ENCODE measurements around the gene LRMDA.

The LRMDA gene

DNA sequence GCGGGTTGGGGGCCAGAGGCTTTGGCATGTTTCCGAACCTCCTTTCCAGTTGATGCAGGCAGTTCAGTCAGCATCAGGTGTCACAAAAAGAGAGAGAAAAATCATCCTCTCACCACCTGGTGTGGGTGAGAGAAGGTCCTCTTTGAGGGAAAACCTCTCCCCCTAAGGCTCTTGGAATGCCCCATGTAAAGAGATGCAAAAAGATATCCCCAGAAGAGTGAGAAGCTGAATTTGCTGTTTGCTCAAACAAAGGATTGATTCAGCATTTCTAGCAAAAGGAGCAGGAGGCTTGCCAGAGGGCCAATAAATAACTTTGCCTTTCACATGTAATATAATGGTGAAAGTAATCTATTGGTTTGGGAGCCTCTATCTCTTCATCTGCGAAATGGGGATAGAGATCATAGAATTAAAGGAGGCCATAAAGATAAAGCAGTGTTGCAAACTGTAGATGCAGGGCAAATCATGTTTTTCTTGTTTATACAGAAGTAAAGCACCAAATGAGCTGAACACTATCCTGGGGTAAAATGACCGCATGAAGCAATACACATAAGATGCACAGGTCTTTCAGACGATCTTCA lies 425.9 kb downstream of the LRMDA start:
- no peak for DNase-seq

DNA sequence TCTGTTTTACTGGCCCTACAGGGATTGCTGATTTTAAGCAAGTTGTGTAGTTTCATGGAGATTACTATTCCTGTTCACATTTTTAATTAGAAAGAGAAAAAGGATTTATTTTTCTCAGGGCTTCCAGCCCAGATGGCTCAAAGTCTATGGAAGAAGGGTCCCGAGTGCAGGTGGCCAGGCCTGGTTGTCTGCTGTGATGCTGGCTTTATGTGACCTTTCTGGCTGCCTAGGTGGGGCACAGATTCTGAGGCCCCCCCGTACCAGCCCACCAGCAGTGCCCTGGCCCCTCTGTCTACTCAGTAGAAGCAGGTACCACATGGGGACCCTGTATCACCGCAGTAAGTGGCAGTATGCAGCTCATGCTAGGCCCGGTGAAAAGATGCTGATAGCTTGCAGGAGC lies 426.5 kb downstream of the LRMDA start:
- no peak for DNase-seq

GRCh38 chr10:75858339-75858738 lies 426.9 kb downstream of the LRMDA start:
- no peak for DNase-seq

- DNase-seq: no peak
Measured at GRCh38 chr10:75859141-75859540, 427.7 kb downstream of the LRMDA start.

DNA sequence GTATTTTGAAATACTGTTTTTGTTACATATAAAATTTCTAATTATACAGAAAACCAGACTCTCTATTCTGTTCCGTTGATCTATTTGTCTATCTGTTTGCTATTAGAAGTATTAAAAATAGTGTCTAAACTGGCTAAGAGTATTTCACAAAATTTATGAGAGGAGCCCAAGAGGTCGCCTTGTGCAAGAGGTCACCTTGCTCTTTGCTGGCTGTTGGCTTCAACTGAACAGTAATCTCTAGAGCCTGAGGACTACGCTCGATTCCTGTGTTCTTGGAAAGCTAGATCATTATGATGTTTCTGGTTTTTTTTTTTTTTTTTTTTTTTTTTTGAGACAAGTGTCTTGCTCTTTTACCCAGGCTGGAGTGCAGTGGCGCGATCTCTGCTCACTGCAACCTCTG lies 428.6 kb downstream of the LRMDA start:
- DNase-seq: no peak

- DNase-seq: peak; percentile 10
Measured at GRCh38 chr10:75861582-75861981, 430.2 kb downstream of the LRMDA start.

DNA sequence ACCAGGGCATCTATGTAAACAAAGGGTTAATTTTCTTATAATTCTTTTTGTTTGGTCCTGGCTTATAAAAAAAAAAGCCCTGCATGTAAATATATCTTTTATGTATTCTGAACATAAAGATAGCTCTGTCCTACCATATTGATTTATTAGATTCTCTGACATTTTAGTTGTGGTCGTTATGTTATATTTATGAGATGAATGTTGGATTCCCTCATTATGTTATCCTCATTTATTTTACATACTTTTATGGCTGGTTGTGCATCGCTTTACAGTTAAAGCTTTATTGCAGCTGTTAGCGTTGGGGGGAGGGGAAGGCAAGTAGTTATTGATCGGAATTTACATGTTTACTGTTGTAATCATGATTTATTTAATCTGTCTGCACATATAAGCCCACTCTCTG lies 431.5 kb downstream of the LRMDA start:
- DNase-seq: no peak

DNA sequence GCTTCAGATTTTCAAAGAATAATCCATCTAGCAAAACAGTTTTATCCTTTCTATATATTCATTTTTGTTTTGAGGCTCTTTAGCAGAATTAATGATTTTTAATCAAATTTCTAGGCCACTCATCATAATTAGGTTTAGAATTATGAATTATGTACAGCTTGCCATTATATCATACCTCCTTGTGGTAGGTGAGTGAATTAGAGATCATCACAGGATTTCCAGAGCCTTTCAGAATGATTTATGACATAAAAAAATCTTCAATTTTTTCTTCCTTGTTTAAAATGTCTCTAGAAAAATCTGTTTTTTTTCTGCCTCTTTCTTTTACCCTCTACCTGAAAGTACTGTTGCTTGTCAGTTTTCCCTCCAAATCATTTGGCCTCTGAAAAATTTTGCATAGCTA lies 433.3 kb downstream of the LRMDA start:
- no peak for DNase-seq

DNA sequence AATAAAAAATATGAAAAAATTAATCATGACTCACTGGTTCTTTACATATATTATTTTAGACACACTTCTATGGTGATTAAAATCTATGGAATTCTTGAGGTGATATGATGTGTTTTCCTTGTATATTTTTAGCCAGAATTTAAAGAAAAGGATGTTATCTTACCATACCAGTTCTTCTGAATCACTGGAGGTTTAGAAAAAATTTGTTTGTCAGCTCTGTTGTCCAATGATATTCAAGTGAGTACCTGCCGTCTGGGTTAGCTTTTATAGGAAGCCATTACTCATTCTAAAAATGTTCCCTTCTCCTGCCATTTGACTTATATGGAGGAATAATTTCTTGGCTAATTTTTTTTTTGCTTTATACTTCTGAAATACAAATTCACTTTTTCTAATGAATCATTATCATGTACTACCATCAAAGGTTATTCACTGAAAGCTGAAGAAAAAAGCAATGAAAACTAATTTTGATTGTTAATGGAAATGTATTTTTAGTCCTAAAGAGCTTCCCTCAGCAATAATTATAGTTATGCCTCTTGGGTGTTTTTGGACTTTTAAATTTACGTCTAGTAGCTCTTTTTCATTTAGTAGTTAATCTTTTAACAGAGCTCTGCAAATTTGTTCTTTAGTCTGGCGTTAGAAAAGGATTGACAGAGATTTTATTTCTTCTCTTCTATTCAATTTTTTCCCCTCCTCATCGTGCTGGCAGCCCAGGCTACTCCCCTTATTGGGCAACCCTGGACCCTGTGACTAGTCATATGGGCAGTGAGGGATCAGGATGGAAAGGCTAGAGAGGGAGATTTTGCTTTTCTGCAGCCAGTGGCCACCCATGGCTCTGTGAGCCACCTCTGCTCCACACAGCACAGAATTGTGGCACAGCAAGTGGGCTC lies 434.2 kb downstream of the LRMDA start:
- no peak for DNase-seq

DNA sequence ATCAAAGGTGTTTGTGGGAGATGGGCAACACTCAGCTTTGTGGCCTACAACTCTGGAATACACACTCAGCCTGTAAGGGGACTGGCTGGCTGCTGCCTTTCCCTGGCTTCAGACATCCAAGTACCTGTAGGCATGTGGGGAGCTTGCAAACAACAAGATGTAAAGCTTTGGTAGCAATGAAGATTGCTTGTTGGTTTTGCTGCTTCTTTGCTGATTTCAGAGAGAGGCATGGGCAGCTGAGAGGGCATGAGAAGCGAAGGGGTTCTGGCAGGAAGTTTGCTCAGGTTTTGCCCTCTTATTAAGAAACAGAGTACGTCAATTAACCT lies 434.8 kb downstream of the LRMDA start:
- DNase-seq: no peak

GRCh38 chr10:75866731-75867130 lies 435.3 kb downstream of the LRMDA start:
- DNase-seq: no peak

GRCh38 chr10:75868574-75868973 lies 437.1 kb downstream of the LRMDA start:
- DNase-seq: no peak

GRCh38 chr10:75870039-75870645 lies 438.7 kb downstream of the LRMDA start:
- no peak for DNase-seq

- DNase-seq: no peak
Measured at GRCh38 chr10:75875740-75876139, 444.3 kb downstream of the LRMDA start.

- DNase-seq: no peak
Measured at GRCh38 chr10:75876710-75877109, 445.3 kb downstream of the LRMDA start.

GRCh38 chr10:75877877-75878276 lies 446.5 kb downstream of the LRMDA start:
- no peak for DNase-seq

- DNase-seq: no peak
Measured at GRCh38 chr10:75878586-75878985, 447.2 kb downstream of the LRMDA start.

GRCh38 chr10:75880031-75880775 lies 448.8 kb downstream of the LRMDA start:
- no peak for DNase-seq

GRCh38 chr10:75883081-75884072 lies 452.0 kb downstream of the LRMDA start:
- no peak for DNase-seq

GRCh38 chr10:75884808-75885207 lies 453.4 kb downstream of the LRMDA start:
- no peak for DNase-seq

GRCh38 chr10:75887369-75887768 lies 455.9 kb downstream of the LRMDA start:
- DNase-seq: no peak

- DNase-seq: no peak
Measured at GRCh38 chr10:75887992-75888680, 456.7 kb downstream of the LRMDA start.
